Measurements from ENCODE around the gene FA2H.

FA2H gene

GRCh38 chr16:74771656-74772315, 2.8 kb downstream of the FA2H start:
- Histone ChIP-seq H3K4me1 (ENCODE audit: insufficient read depth, low read length) (no peaks in the 10 kb centered on the region), H3K9ac (ENCODE audit: low read depth, low read length) (no peak overlapping the region), H3K27me3 (ENCODE audit: insufficient read depth, low read length, poor library complexity) (peaks cover 22% of the 10 kb centered on the region), H3K9me3 (ENCODE audit: insufficient read depth, low read length, severe bottlenecking) (no peaks in the 10 kb centered on the region), H3K4me2 (ENCODE audit: insufficient read depth, low read length) (no peak overlapping the region), H3K36me3 (ENCODE audit: insufficient read depth, low read length) (no peaks in the 10 kb centered on the region), H2AFZ (ENCODE audit: low read depth, low read length) (no peak overlapping the region), H4K20me1 (ENCODE audit: insufficient read depth, low read length) (no peaks in the 10 kb centered on the region), H3K27ac (ENCODE audit: low read length) (no peak overlapping the region), H3K4me3 (ENCODE audit: low read depth in 1 of 2, low read length in 2 of 2) (no peak overlapping the region), H3K79me2 (ENCODE audit: insufficient read depth, low read length) (no peaks in the 10 kb centered on the region)
- DNase-seq (no peak), ATAC-seq (ENCODE audit: insufficient read depth, low read depth) (no peak)
- no peak for TF ChIP-seq CTCF (IDR thresholded peaks at IDR 0.05; ENCODE audit: borderline replicate concordance, extremely low read depth, low read length, poor library complexity, severe bottlenecking)
- TF ChIP-seq EZH2 (IDR thresholded peaks at IDR 0.05; ENCODE audit: borderline replicate concordance, low read depth, low read length, severe bottlenecking), result no peak

GRCh38 chr16:74770831-74771526, 3.6 kb downstream of the FA2H start:
- Histone ChIP-seq H3K4me2 (ENCODE audit: insufficient read depth, low read length) (no peak overlapping the region), H3K27me3 (ENCODE audit: insufficient read depth, low read length, poor library complexity) (peaks cover 22% of the 10 kb centered on the region), H3K4me1 (ENCODE audit: insufficient read depth, low read length) (no peaks in the 10 kb centered on the region), H3K79me2 (ENCODE audit: insufficient read depth, low read length) (no peaks in the 10 kb centered on the region), H4K20me1 (ENCODE audit: insufficient read depth, low read length) (no peaks in the 10 kb centered on the region), H3K9me3 (ENCODE audit: insufficient read depth, low read length, severe bottlenecking) (no peaks in the 10 kb centered on the region), H2AFZ (ENCODE audit: low read depth, low read length) (no peak overlapping the region), H3K36me3 (ENCODE audit: insufficient read depth, low read length) (no peaks in the 10 kb centered on the region), H3K9ac (ENCODE audit: low read depth, low read length) (no peak overlapping the region), H3K4me3 (ENCODE audit: low read depth in 1 of 2, low read length in 2 of 2) (no peak overlapping the region), H3K27ac (ENCODE audit: low read length) (no peak overlapping the region)
- DNase-seq, result no peak
- no peak for TF ChIP-seq EZH2 (IDR thresholded peaks at IDR 0.05; ENCODE audit: borderline replicate concordance, low read depth, low read length, severe bottlenecking)
- no peak for TF ChIP-seq CTCF (IDR thresholded peaks at IDR 0.05; ENCODE audit: borderline replicate concordance, extremely low read depth, low read length, poor library complexity, severe bottlenecking)
- no peak for ATAC-seq (ENCODE audit: insufficient read depth, low read depth)

- Histone ChIP-seq H3K36me3 (ENCODE audit: insufficient read depth, low read length) (no peaks in the 10 kb centered on the region), H3K9ac (ENCODE audit: low read depth, low read length) (no peak overlapping the region), H3K4me3 (ENCODE audit: low read depth in 1 of 2, low read length in 2 of 2) (no peak overlapping the region), H4K20me1 (ENCODE audit: insufficient read depth, low read length) (no peaks in the 10 kb centered on the region), H3K4me1 (ENCODE audit: insufficient read depth, low read length) (no peaks in the 10 kb centered on the region), H3K9me3 (ENCODE audit: insufficient read depth, low read length, severe bottlenecking) (no peaks in the 10 kb centered on the region), H3K27me3 (ENCODE audit: insufficient read depth, low read length, poor library complexity) (peaks cover 17% of the 10 kb centered on the region), H2AFZ (ENCODE audit: low read depth, low read length) (no peak overlapping the region), H3K4me2 (ENCODE audit: insufficient read depth, low read length) (no peak overlapping the region), H3K79me2 (ENCODE audit: insufficient read depth, low read length) (no peaks in the 10 kb centered on the region), H3K27ac (ENCODE audit: low read length) (no peak overlapping the region)
- no peak for TF ChIP-seq CTCF (IDR thresholded peaks at IDR 0.05; ENCODE audit: borderline replicate concordance, extremely low read depth, low read length, poor library complexity, severe bottlenecking)
- no peak for TF ChIP-seq EZH2 (IDR thresholded peaks at IDR 0.05; ENCODE audit: borderline replicate concordance, low read depth, low read length, severe bottlenecking)
- ATAC-seq (ENCODE audit: insufficient read depth, low read depth) (no peak), DNase-seq (no peak)
Observed at GRCh38 chr16:74769586-74770190, 4.9 kb downstream of the FA2H start.
